Endothelial cell of umbilical vein (primary cell): ENCODE data around the gene SMPX.

Experiments used
- EZH2 ChIP-seq: IDR thresholded peaks from 2 replicates; pipeline ENCODE4 v1.6.1; 2012; ENCODE audit warnings: borderline replicate concordance, low read depth, mild to moderate bottlenecking, moderate library complexity, low read length, inconsistent platforms; ENCODE audit not compliant: severe bottlenecking
- TF ChIP-seq, protein P1 (sequence below), 2 donors: IDR thresholded peaks; 1 replicate in 1 of 2; 2 replicates in 1 of 2; pipeline ENCODE4 v1.5.1; 2011; ENCODE audit warnings: low read length in 2 of 2, mild to moderate bottlenecking in 2 of 2, moderate library complexity in 2 of 2, control low read depth in 1 of 2, inconsistent platforms in 1 of 2, low read depth in 1 of 2; ENCODE audit not compliant: insufficient read depth in 1 of 2; ENCODE audit errors: extremely low read depth in 1 of 2

- TF ChIP-seq, protein P1, sequence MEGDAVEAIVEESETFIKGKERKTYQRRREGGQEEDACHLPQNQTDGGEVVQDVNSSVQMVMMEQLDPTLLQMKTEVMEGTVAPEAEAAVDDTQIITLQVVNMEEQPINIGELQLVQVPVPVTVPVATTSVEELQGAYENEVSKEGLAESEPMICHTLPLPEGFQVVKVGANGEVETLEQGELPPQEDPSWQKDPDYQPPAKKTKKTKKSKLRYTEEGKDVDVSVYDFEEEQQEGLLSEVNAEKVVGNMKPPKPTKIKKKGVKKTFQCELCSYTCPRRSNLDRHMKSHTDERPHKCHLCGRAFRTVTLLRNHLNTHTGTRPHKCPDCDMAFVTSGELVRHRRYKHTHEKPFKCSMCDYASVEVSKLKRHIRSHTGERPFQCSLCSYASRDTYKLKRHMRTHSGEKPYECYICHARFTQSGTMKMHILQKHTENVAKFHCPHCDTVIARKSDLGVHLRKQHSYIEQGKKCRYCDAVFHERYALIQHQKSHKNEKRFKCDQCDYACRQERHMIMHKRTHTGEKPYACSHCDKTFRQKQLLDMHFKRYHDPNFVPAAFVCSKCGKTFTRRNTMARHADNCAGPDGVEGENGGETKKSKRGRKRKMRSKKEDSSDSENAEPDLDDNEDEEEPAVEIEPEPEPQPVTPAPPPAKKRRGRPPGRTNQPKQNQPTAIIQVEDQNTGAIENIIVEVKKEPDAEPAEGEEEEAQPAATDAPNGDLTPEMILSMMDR (IDR thresholded peaks at IDR 0.05; ENCODE audit: extremely low read depth in 1 of 2, insufficient read depth in 1 of 2, low read depth in 1 of 2, low read length in 2 of 2) = no peak
- TF ChIP-seq EZH2 = no peak
Measured at GRCh38 chrX:21802839-21803238, 44.9 kb upstream of the SMPX start.
